ENCODE measurements around the gene GSE1. TPM values are rescaled to one million over a fixed set of nuclear protein-coding genes. Genes with fewer than 3 reads are reported as not detected.

GSE1 gene
- total and polyA plus RNA-seq, 9 of the 15 experiments (the other 6 are each of a cell fraction or from before 2014, with no cell fraction given): 12.2 to 244 (median 57.9) TPM

GRCh38 chr16:85567935-85568334 lies 45.2 kb upstream of the GSE1 start (continued):
- TF ChIP-seq XRCC5 (IDR thresholded peaks at IDR 0.05; ENCODE audit: low read depth, low read length): no peak
- TF ChIP-seq MNT (conservative IDR thresholded peaks at IDR 0.05): no peak
- peak; percentile 49 for TF ChIP-seq RBM39 (optimal IDR thresholded peaks at IDR 0.05; ENCODE audit: low read depth, low read length)
- no peak for TF ChIP-seq ZNF695 (CRISPR knock-in tag; IDR thresholded peaks at IDR 0.05)
- TF ChIP-seq PHB2 (IDR thresholded peaks at IDR 0.05; ENCODE audit: low read depth): no peak
- no peak for TF ChIP-seq TAF15 (IDR thresholded peaks at IDR 0.05; ENCODE audit: low read depth, low read length)
- TF ChIP-seq PHF20 (IDR thresholded peaks at IDR 0.05; ENCODE audit: partially characterized antibody): no peak
- TF ChIP-seq ZBTB8A (IDR thresholded peaks at IDR 0.05; ENCODE audit: partially characterized antibody): no peak
- TF ChIP-seq THAP7 (CRISPR knock-in tag; IDR thresholded peaks at IDR 0.05): no peak

GRCh38 chr16:85568519-85568918 lies 44.6 kb upstream of the GSE1 start:
- Histone ChIP-seq H3K27ac (ENCODE audit: extremely low read depth, low read depth, low read length) (peak overlapping the region; percentile 97), H3K27me3 (ENCODE audit: control insufficient read depth in 2 of 2, insufficient read depth in 2 of 2, low read length in 2 of 2) (no peaks in the 10 kb centered on the region; a peak in 1 of 5 replicates), H3K36me3 (ENCODE audit: control insufficient read depth, insufficient read depth, low read length) (peaks cover 63% of the 10 kb centered on the region), H3K4me2 (ENCODE audit: insufficient read depth, low read length) (peak overlapping the region; percentile 89), H3K4me1 (replicated peaks in 1 of 2; ENCODE audit: control insufficient read depth in 2 of 2, insufficient read depth in 2 of 2, low read length in 2 of 2) (peaks cover 90 to 98% of the 10 kb centered on the region in 2 experiments), H3K4me3 (peak overlapping the region; percentile 40), H3K79me2 (ENCODE audit: control insufficient read depth, insufficient read depth, low read length) (peaks cover 100% of the 10 kb centered on the region), H4K20me1 (replicated peaks; ENCODE audit: control insufficient read depth, insufficient read depth, low read length) (peaks cover 69% of the 10 kb centered on the region), H3K9me1 (ENCODE audit: control insufficient read depth, insufficient read depth, low read length) (peaks cover 11% of the 10 kb centered on the region), H3K9ac (ENCODE audit: insufficient read depth in 1 of 2, low read depth in 2 of 2, low read length in 2 of 2) (peak overlapping the region; percentile 76 to 90), H3K9me3 (replicated peaks; ENCODE audit: control insufficient read depth, insufficient read depth, low read depth, low read length) (no peaks in the 10 kb centered on the region), H2AFZ (ENCODE audit: low read depth, low read length) (no peak overlapping the region)
- WGBS (ENCODE audit: insufficient coverage, low coverage, missing lambda C conversion rate): 4% methylated on average over 8 of the region's 8 CpGs
- FAIRE-seq (peak; percentile 72), DNase-seq (ENCODE audit: extremely low read depth in 1 of 4, low spot score in 3 of 4) (peak in 2 of 4 experiments; percentile 74 to 88), ATAC-seq (peak; percentile 14)
- POLR2A ChIA-PET: interaction anchor here (0.5 to 6.1 kb wide), 18 partner anchors 8 to 417 kb away, joined by 3 to 57 read pairs (median 4); partner anchors contain the start of gene GSE1
- BruUV-seq (replicated peaks): no TSS peak
- in situ Hi-C loops (cut with MboI): no loop called here
- intact Hi-C loops (cut with micrococcal nuclease): loop anchor here (10.0 kb wide), 1 partner anchor 234 kb away; no protein-coding TSS in a partner anchor
- CTCF ChIA-PET (ENCODE audit: low intra/inter-chr PET ratio): no interaction called here
- 0 out of 2 replicates have a peak, but pooled peaks have one; percentile 37 for TF ChIP-seq PHB (CRISPR knock-in tag; IDR thresholded peaks at IDR 0.05)
- TF ChIP-seq PML (IDR thresholded peaks at IDR 0.05; ENCODE audit: low read length): peak; percentile 13; the same call in 1 of the 2 replicates
- TF ChIP-seq ZNF511 (CRISPR knock-in tag; IDR thresholded peaks at IDR 0.05): no peak
- TF ChIP-seq USF1 (CRISPR knock-in tag; IDR thresholded peaks at IDR 0.05): peak; percentile 76
- no peak for TF ChIP-seq TOE1 (IDR thresholded peaks at IDR 0.05; ENCODE audit: borderline replicate concordance)
- 0 out of 2 replicates have a peak, but pooled peaks have one; percentile 16 for TF ChIP-seq TOE1 (CRISPR knock-in tag; IDR thresholded peaks at IDR 0.05; ENCODE audit: borderline replicate concordance, low read depth)
- 0 out of 2 replicates have a peak, but pooled peaks have one; percentile 52 for TF ChIP-seq MTA3 (IDR thresholded peaks at IDR 0.05; ENCODE audit: borderline replicate concordance)
- TF ChIP-seq RBFOX2 (IDR thresholded peaks at IDR 0.05; ENCODE audit: low read depth, low read length): peak; percentile 52
- no peak for TF ChIP-seq PTTG1 (tag; IDR thresholded peaks at IDR 0.05; ENCODE audit: low read depth)
- TF ChIP-seq TBL1XR1 (IDR thresholded peaks at IDR 0.05; ENCODE audit: low read length in 2 of 2): peak; percentile 5 to 26; a peak in 1 of 4 replicates
